Measurements from ENCODE around the gene RBFOX2. TPM values are rescaled to one million over a fixed set of nuclear protein-coding genes. Genes with fewer than 3 reads are reported as not detected.

Gene RBFOX2
- total RNA-seq, 1 donor from 2014 or later = 76.7 TPM

- intact Hi-C loops (cut with micrococcal nuclease) = no loop called here
- ATAC-seq (peak; percentile 50), DNase-seq (no peak)
Measured at GRCh38 chr22:35893698-35894097, 134.9 kb downstream of the RBFOX2 start.

- intact Hi-C loops (cut with micrococcal nuclease) = no loop called here
Measured at GRCh38 chr22:35892192-35892591, 136.4 kb downstream of the RBFOX2 start.

GRCh38 chr22:35891442-35891841 is 137.2 kb downstream of the RBFOX2 start:
- intact Hi-C loops (cut with micrococcal nuclease) = no loop called here
- ATAC-seq (no peak), DNase-seq (no peak)

More at GRCh38 chr22:35892192-35892591, 136.4 kb downstream of the RBFOX2 start:
- DNase-seq = no peak
- peak; percentile 15 for ATAC-seq

GRCh38 chr22:35889071-35889470 is 139.6 kb downstream of the RBFOX2 start:
- ATAC-seq = no peak
- no peak for DNase-seq
- intact Hi-C loops (cut with micrococcal nuclease) = no loop called here

GRCh38 chr22:35888181-35888870 is 140.3 kb downstream of the RBFOX2 start:
- ATAC-seq (no peak), DNase-seq (no peak)
- intact Hi-C loops (cut with micrococcal nuclease) = no loop called here

- no peak for ATAC-seq
- no peak for DNase-seq
- intact Hi-C loops (cut with micrococcal nuclease) = no loop called here
Measured at GRCh38 chr22:35887296-35887875, 141.2 kb downstream of the RBFOX2 start.

- ATAC-seq = no peak
- DNase-seq = no peak
- intact Hi-C loops (cut with micrococcal nuclease) = no loop called here
Measured at GRCh38 chr22:35886309-35886708, 142.3 kb downstream of the RBFOX2 start.

- no peak for ATAC-seq
- intact Hi-C loops (cut with micrococcal nuclease) = no loop called here
- DNase-seq = no peak
Measured at GRCh38 chr22:35884529-35884928, 144.1 kb downstream of the RBFOX2 start.

GRCh38 chr22:35883031-35883620 is 145.5 kb downstream of the RBFOX2 start:
- ATAC-seq = peak; percentile 85
- no peak for DNase-seq
- intact Hi-C loops (cut with micrococcal nuclease) = no loop called here

- ATAC-seq (peak; percentile 51), DNase-seq (no peak)
- intact Hi-C loops (cut with micrococcal nuclease) = no loop called here
Measured at GRCh38 chr22:35882211-35883030, 146.2 kb downstream of the RBFOX2 start.

- DNase-seq (no peak), ATAC-seq (no peak)
- intact Hi-C loops (cut with micrococcal nuclease) = no loop called here
Measured at GRCh38 chr22:35879351-35879750, 149.3 kb downstream of the RBFOX2 start.

GRCh38 chr22:35873426-35873825 is 155.2 kb downstream of the RBFOX2 start:
- intact Hi-C loops (cut with micrococcal nuclease) = no loop called here
- ATAC-seq = no peak
- no peak for DNase-seq

GRCh38 chr22:35872451-35872850 is 156.2 kb downstream of the RBFOX2 start:
- ATAC-seq = peak; percentile 86
- peak; percentile 79 for DNase-seq
- intact Hi-C loops (cut with micrococcal nuclease) = no loop called here

GRCh38 chr22:35870517-35871293 is 157.9 kb downstream of the RBFOX2 start:
- ATAC-seq (peak; percentile 60), DNase-seq (no peak)
- intact Hi-C loops (cut with micrococcal nuclease) = no loop called here

- DNase-seq = no peak
- intact Hi-C loops (cut with micrococcal nuclease) = no loop called here
- no peak for ATAC-seq
Measured at GRCh38 chr22:35868938-35869337, 159.7 kb downstream of the RBFOX2 start.

GRCh38 chr22:35866651-35867050 is 162.0 kb downstream of the RBFOX2 start:
- peak; percentile 35 for ATAC-seq
- DNase-seq = no peak
- intact Hi-C loops (cut with micrococcal nuclease) = no loop called here

- DNase-seq (no peak), ATAC-seq (no peak)
- intact Hi-C loops (cut with micrococcal nuclease) = no loop called here
Measured at GRCh38 chr22:35864545-35865165, 164.0 kb downstream of the RBFOX2 start.

- ATAC-seq (peak; percentile 38), DNase-seq (no peak)
- intact Hi-C loops (cut with micrococcal nuclease) = no loop called here
Measured at GRCh38 chr22:35863432-35863831, 165.2 kb downstream of the RBFOX2 start.

- intact Hi-C loops (cut with micrococcal nuclease) = no loop called here
- no peak for ATAC-seq
Measured at GRCh38 chr22:35862697-35863096, 165.9 kb downstream of the RBFOX2 start.

More at GRCh38 chr22:35862697-35863096, 165.9 kb downstream of the RBFOX2 start:
- DNase-seq = no peak
